ENCODE results near the gene ARHGAP28.

- no peak for TF ChIP-seq CTCF (IDR thresholded peaks at IDR 0.05)
- no peak for TF ChIP-seq POLR2A (IDR thresholded peaks at IDR 0.05)
Measured at GRCh38 chr18:6719910-6720683, 9.4 kb upstream of the ARHGAP28 start.

All from body of pancreas (tissue), 4 donors.